ENCODE results near the gene TTYH3. TPM values are rescaled to one million over a fixed set of nuclear protein-coding genes. Genes with fewer than 3 reads are reported as not detected.

Gene TTYH3
- total and polyA plus RNA-seq, 2 of the 8 experiments (the other 6 are each of a cell fraction or from before 2014, with no cell fraction given): 66.2 to 169 TPM

DNA sequence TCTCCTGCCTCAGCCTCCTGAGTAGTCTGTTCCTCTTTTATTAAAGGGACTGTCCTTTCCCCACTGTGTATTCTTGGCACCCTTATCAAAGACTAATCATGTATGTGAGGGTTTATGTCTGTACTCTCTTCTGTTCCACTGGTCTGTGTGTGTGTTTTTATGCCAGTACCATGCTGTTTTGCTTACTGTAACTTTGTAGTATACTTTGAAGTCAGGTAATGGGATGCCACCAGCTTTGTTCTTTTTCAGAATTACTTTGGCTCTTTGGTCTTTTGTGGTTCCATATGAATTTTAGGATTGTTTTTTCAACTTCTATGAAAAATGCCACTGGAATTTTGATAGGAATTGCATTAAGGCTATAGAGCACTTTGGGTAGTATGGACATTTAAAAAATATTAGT, 42.1 kb downstream of the TTYH3 start:
- no peak for FAIRE-seq
- no peak overlapping the region for H3K9ac ChIP-seq (replicated peaks in 1 of 4; ENCODE audit: extremely low read depth in 1 of 4, low read depth in 3 of 4, low read length in 3 of 4)
- H2BK120ac ChIP-seq (replicated peaks; ENCODE audit: low read depth, low read length): no peak overlapping the region
- H3K4ac ChIP-seq (replicated peaks; ENCODE audit: insufficient read length, low read depth, low read length): no peak overlapping the region
- ChIA-PET CTCF (ENCODE audit: partially characterized antibody) (interaction anchor here (0.9 to 8.1 kb wide), 4 partner anchors 7 to 107 kb away, joined by 3 to 83 read pairs (median 32); no protein-coding TSS in a partner anchor), POLR2A (ENCODE audit: partially characterized antibody) (no interaction called here)
- no peak overlapping the region for H3K4me2 ChIP-seq (ENCODE audit: insufficient read depth in 1 of 2, low read depth in 2 of 2, low read length in 2 of 2)
- H3K27me3 ChIP-seq (replicated peaks in 1 of 4; ENCODE audit: control insufficient read depth in 3 of 4, extremely low read depth in 1 of 4, insufficient read depth in 3 of 4, low read length in 3 of 4): peaks cover 0 to 4% (median 0%) of the 10 kb centered on the region in 4 experiments; a peak in 1 of 7 replicates
- no peaks in the 10 kb centered on the region for H3K79me2 ChIP-seq (ENCODE audit: control insufficient read depth in 1 of 2, insufficient read depth in 2 of 2, low read length in 2 of 2)
- no peak overlapping the region for H4K8ac ChIP-seq (ENCODE audit: extremely low read depth, insufficient read depth, low read length)
- H3K79me1 ChIP-seq (ENCODE audit: low read depth, low read length): no peaks in the 10 kb centered on the region
- no peaks in the 10 kb centered on the region for H4K20me1 ChIP-seq (replicated peaks in 1 of 2; ENCODE audit: control insufficient read depth in 1 of 2, insufficient read depth in 2 of 2, low read length in 2 of 2)
- no peak overlapping the region for H3K4me3 ChIP-seq (ENCODE audit: extremely low read depth in 1 of 4, insufficient read depth in 2 of 4, low read depth in 3 of 4, low read length in 4 of 4)
- no peak overlapping the region for H3K14ac ChIP-seq (ENCODE audit: insufficient read length)
- H3K18ac ChIP-seq (ENCODE audit: extremely low read depth, low read length): no peak overlapping the region
- H3K56ac ChIP-seq (replicated peaks; ENCODE audit: insufficient read length, low read depth, low read length): no peak overlapping the region
- H3K36me3 ChIP-seq (ENCODE audit: control insufficient read depth in 2 of 4, insufficient read depth in 4 of 4, low read length in 3 of 4): no peaks in the 10 kb centered on the region
- H2BK5ac ChIP-seq (ENCODE audit: low read depth, low read length): no peak overlapping the region
- H3K27ac ChIP-seq (ENCODE audit: low read depth, low read length): no peak overlapping the region
- no peak overlapping the region for H4K91ac ChIP-seq (replicated peaks; ENCODE audit: insufficient read length, low read length)
- H3K23me2 ChIP-seq (ENCODE audit: low read depth, low read length): no peaks in the 10 kb centered on the region
- H2BK12ac ChIP-seq (ENCODE audit: low read depth, low read length): no peak overlapping the region
- no peak overlapping the region for H4K5ac ChIP-seq (ENCODE audit: insufficient read length, low read depth, low read length)
- no peak for DNase-seq (ENCODE audit: low read depth in 1 of 2, low spot score in 2 of 2)
- H2BK15ac ChIP-seq (ENCODE audit: low read length): no peak overlapping the region
- no peak for TF ChIP-seq SRF (IDR thresholded peaks at IDR 0.05; ENCODE audit: low read depth, low read length)
- TF ChIP-seq POU5F1 (IDR thresholded peaks at IDR 0.05; ENCODE audit: low read depth, low read length): no peak
- no peak for TF ChIP-seq EGR1 (IDR thresholded peaks at IDR 0.05; ENCODE audit: borderline replicate concordance, low read depth, low read length)
- no peak for TF ChIP-seq MAFK (IDR thresholded peaks at IDR 0.05; ENCODE audit: low read depth, low read length)
- no peak overlapping the region for H2AFZ ChIP-seq (ENCODE audit: low read length)
- no peak overlapping the region for H2BK20ac ChIP-seq (ENCODE audit: low read length)
- H2AK5ac ChIP-seq (ENCODE audit: low read depth, low read length): no peak overlapping the region
- H3K9me3 ChIP-seq (ENCODE audit: insufficient read depth in 2 of 2, low read depth in 1 of 2, low read length in 1 of 2): no peaks in the 10 kb centered on the region
- H3K4me1 ChIP-seq (replicated peaks in 1 of 4; ENCODE audit: control insufficient read depth in 3 of 4, insufficient read depth in 4 of 4, low read length in 3 of 4): no peaks in the 10 kb centered on the region
- no peak overlapping the region for H3K23ac ChIP-seq (ENCODE audit: insufficient read length)

All from H1 (cell line).